Muscle of back (tissue), 13 donors: ENCODE data around the gene CYP3A5. TPM values are rescaled to one million over a fixed set of nuclear protein-coding genes. Genes with fewer than 3 reads are reported as not detected.
"Not testable (repeated sequence)": the region's sequence is repeated elsewhere in the genome, so short reads cannot be mapped to it uniquely, and the experiment has no call there.

Experiments used
- DNase-seq, 3 donors: peaks; one replicate each; pipeline versions ENCODE4 v3.0.0 to v3.0.0-alpha.2; 2013
- long read RNA-seq, 9 donors: transcript quantifications; one replicate each; lab custom pipeline, GENCODE V29; 2026
- polyA plus RNA-seq, 10 donors: library from polyadenylated mRNA; unstranded; fragments of 120-200 nt; gene quantifications; one replicate each; pipeline ENCODE4 v1.2.1, GENCODE V29; 2013; ENCODE audit not compliant: insufficient read length in 10 of 10

Gene CYP3A5
- 1 to 10 TPM in 6 of 10 donors, under 1 TPM in 4; 0.54 to 1.6 (median 1.0) TPM for polyA plus RNA-seq
- long read RNA-seq, donor 1 = 0 reads
- long read RNA-seq, donor 2 = 0 reads
- long read RNA-seq, donor 3 = 0 reads
- long read RNA-seq, donor 4 = 0 reads
- long read RNA-seq, donor 5 = 0 reads
- long read RNA-seq, donor 6 = 0 reads
- long read RNA-seq, donor 7 = 0 reads
- long read RNA-seq, donor 8 = 0 reads
- long read RNA-seq, donor 9 = 0 reads

GRCh38 chr7:99679400-99680191 lies at the start of gene CYP3A5:
Gene CYP3A5 (minus strand): TSS chr7:99679996. CDS start chr7:99679896, 100 bp downstream.
- DNase-seq = peak in 2 of 3 donors; percentile 40 to 63

GRCh38 chr7:99728615-99729014 lies 48.8 kb upstream of the CYP3A5 start:
- no peak for DNase-seq

GRCh38 chr7:99723201-99723600 lies 43.4 kb upstream of the CYP3A5 start:
- DNase-seq = not testable (repeated sequence)

- DNase-seq = peak in 2 of 3 donors; percentile 9 to 55
Measured at GRCh38 chr7:99720800-99721595, 41.2 kb upstream of the CYP3A5 start.

- peak in 1 of 3 donors; percentile 4 for DNase-seq
Measured at GRCh38 chr7:99719996-99720769, 40.4 kb upstream of the CYP3A5 start.

- DNase-seq = no peak
Measured at GRCh38 chr7:99713995-99714570, 34.3 kb upstream of the CYP3A5 start.

- no peak for DNase-seq
Measured at GRCh38 chr7:99709838-99710578, 30.2 kb upstream of the CYP3A5 start.

GRCh38 chr7:99709260-99709659 lies 29.5 kb upstream of the CYP3A5 start:
- DNase-seq = no peak

GRCh38 chr7:99707096-99707495 lies 27.3 kb upstream of the CYP3A5 start:
- DNase-seq = no peak

GRCh38 chr7:99699946-99700345 lies 20.1 kb upstream of the CYP3A5 start:
- peak in 1 of 3 donors; percentile 8 for DNase-seq

- not testable (repeated sequence) for DNase-seq
Measured at GRCh38 chr7:99698867-99699730, 19.3 kb upstream of the CYP3A5 start.

GRCh38 chr7:99694912-99695304 lies 15.1 kb upstream of the CYP3A5 start:
- DNase-seq = no peak

GRCh38 chr7:99694201-99694911 lies 14.6 kb upstream of the CYP3A5 start:
- DNase-seq = no peak

GRCh38 chr7:99693427-99694200 lies 13.8 kb upstream of the CYP3A5 start:
- no peak for DNase-seq

GRCh38 chr7:99693100-99693426 lies 13.3 kb upstream of the CYP3A5 start:
- no peak for DNase-seq

GRCh38 chr7:99692563-99692962 lies 12.8 kb upstream of the CYP3A5 start:
- DNase-seq = not testable (repeated sequence)

GRCh38 chr7:99691658-99692057 lies 11.9 kb upstream of the CYP3A5 start:
- DNase-seq = not testable (repeated sequence)

GRCh38 chr7:99690918-99691317 lies 11.1 kb upstream of the CYP3A5 start:
- not testable (repeated sequence) for DNase-seq
